ENCODE data around the gene GRM2.

Gene GRM2

GRCh38 chr3:51691021-51691420 lies 15.8 kb upstream of the GRM2 start:
- Histone ChIP-seq H3K4me1 (ENCODE audit: control insufficient read depth, insufficient read depth, low read length, unreplicated experiment) (peaks cover 10% of the 10 kb centered on the region), H3K27ac (ENCODE audit: low read depth, low read length) (no peak overlapping the region)

GRCh38 chr3:51691949-51692348 lies 14.9 kb upstream of the GRM2 start:
- Histone ChIP-seq H3K4me3 (ENCODE audit: low read depth, low read length) (no peak overlapping the region), H3K27ac (ENCODE audit: low read depth, low read length) (no peak overlapping the region), H3K36me3 (ENCODE audit: insufficient read depth, low read length) (no peaks in the 10 kb centered on the region), H3K4me1 (ENCODE audit: control insufficient read depth, insufficient read depth, low read length, unreplicated experiment) (peaks cover under 1% of the 10 kb centered on the region), H2AFZ (ENCODE audit: low read length, unreplicated experiment) (no peak overlapping the region), H3K79me2 (ENCODE audit: control insufficient read depth, insufficient read depth, low read length, unreplicated experiment) (no peaks in the 10 kb centered on the region), H3K27me3 (ENCODE audit: insufficient read depth, low read length) (no peaks in the 10 kb centered on the region)

More at GRCh38 chr3:51691021-51691420, 15.8 kb upstream of the GRM2 start:
- no peak overlapping the region for H3K4me3 ChIP-seq (ENCODE audit: low read depth, low read length)
- H3K79me2 ChIP-seq (ENCODE audit: control insufficient read depth, insufficient read depth, low read length, unreplicated experiment) = no peaks in the 10 kb centered on the region
- no peak overlapping the region for H2AFZ ChIP-seq (ENCODE audit: low read length, unreplicated experiment)
- H3K36me3 ChIP-seq (ENCODE audit: insufficient read depth, low read length) = no peaks in the 10 kb centered on the region
- H3K27me3 ChIP-seq (ENCODE audit: insufficient read depth, low read length) = no peaks in the 10 kb centered on the region

- H3K36me3 ChIP-seq (ENCODE audit: insufficient read depth, low read length) = no peaks in the 10 kb centered on the region
- H3K4me1 ChIP-seq (ENCODE audit: control insufficient read depth, insufficient read depth, low read length, unreplicated experiment) = no peaks in the 10 kb centered on the region
- no peak overlapping the region for H3K4me3 ChIP-seq (ENCODE audit: low read depth, low read length)
- no peak overlapping the region for H2AFZ ChIP-seq (ENCODE audit: low read length, unreplicated experiment)
- no peaks in the 10 kb centered on the region for H3K27me3 ChIP-seq (ENCODE audit: insufficient read depth, low read length)
- H3K79me2 ChIP-seq (ENCODE audit: control insufficient read depth, insufficient read depth, low read length, unreplicated experiment) = no peaks in the 10 kb centered on the region
- H3K27ac ChIP-seq (ENCODE audit: low read depth, low read length) = no peak overlapping the region
Observed at GRCh38 chr3:51692980-51693395, 13.9 kb upstream of the GRM2 start.

- H3K27ac ChIP-seq (ENCODE audit: low read depth, low read length) = no peak overlapping the region
- no peak overlapping the region for H3K4me3 ChIP-seq (ENCODE audit: low read depth, low read length)
- H3K27me3 ChIP-seq (ENCODE audit: insufficient read depth, low read length) = no peaks in the 10 kb centered on the region
- H2AFZ ChIP-seq (ENCODE audit: low read length, unreplicated experiment) = no peak overlapping the region
- H3K36me3 ChIP-seq (ENCODE audit: insufficient read depth, low read length) = no peaks in the 10 kb centered on the region
- H3K79me2 ChIP-seq (ENCODE audit: control insufficient read depth, insufficient read depth, low read length, unreplicated experiment) = no peaks in the 10 kb centered on the region
- H3K4me1 ChIP-seq (ENCODE audit: control insufficient read depth, insufficient read depth, low read length, unreplicated experiment) = no peaks in the 10 kb centered on the region
Observed at GRCh38 chr3:51696954-51697353, 9.9 kb upstream of the GRM2 start.

- Histone ChIP-seq H3K4me3 (ENCODE audit: low read depth, low read length) (no peak overlapping the region), H2AFZ (ENCODE audit: low read length, unreplicated experiment) (no peak overlapping the region), H3K4me1 (ENCODE audit: control insufficient read depth, insufficient read depth, low read length, unreplicated experiment) (no peaks in the 10 kb centered on the region), H3K27me3 (ENCODE audit: insufficient read depth, low read length) (no peaks in the 10 kb centered on the region), H3K79me2 (ENCODE audit: control insufficient read depth, insufficient read depth, low read length, unreplicated experiment) (no peaks in the 10 kb centered on the region), H3K27ac (ENCODE audit: low read depth, low read length) (no peak overlapping the region), H3K36me3 (ENCODE audit: insufficient read depth, low read length) (no peaks in the 10 kb centered on the region)
Observed at GRCh38 chr3:51698209-51698608, 8.7 kb upstream of the GRM2 start.

- no peaks in the 10 kb centered on the region for H3K27me3 ChIP-seq (ENCODE audit: insufficient read depth, low read length)
- no peak overlapping the region for H2AFZ ChIP-seq (ENCODE audit: low read length, unreplicated experiment)
- no peaks in the 10 kb centered on the region for H3K79me2 ChIP-seq (ENCODE audit: control insufficient read depth, insufficient read depth, low read length, unreplicated experiment)
- H3K36me3 ChIP-seq (ENCODE audit: insufficient read depth, low read length) = no peaks in the 10 kb centered on the region
- H3K4me1 ChIP-seq (ENCODE audit: control insufficient read depth, insufficient read depth, low read length, unreplicated experiment) = no peaks in the 10 kb centered on the region
- H3K4me3 ChIP-seq (ENCODE audit: low read depth, low read length) = no peak overlapping the region
- H3K27ac ChIP-seq (ENCODE audit: low read depth, low read length) = no peak overlapping the region
Observed at GRCh38 chr3:51700403-51700802, 6.5 kb upstream of the GRM2 start.

- Histone ChIP-seq H3K27me3 (ENCODE audit: insufficient read depth, low read length) (no peaks in the 10 kb centered on the region), H2AFZ (ENCODE audit: low read length, unreplicated experiment) (no peak overlapping the region), H3K27ac (ENCODE audit: low read depth, low read length) (no peak overlapping the region), H3K4me3 (ENCODE audit: low read depth, low read length) (no peak overlapping the region), H3K4me1 (ENCODE audit: control insufficient read depth, insufficient read depth, low read length, unreplicated experiment) (no peaks in the 10 kb centered on the region), H3K79me2 (ENCODE audit: control insufficient read depth, insufficient read depth, low read length, unreplicated experiment) (no peaks in the 10 kb centered on the region), H3K36me3 (ENCODE audit: insufficient read depth, low read length) (no peaks in the 10 kb centered on the region)
Observed at GRCh38 chr3:51702156-51702555, 4.7 kb upstream of the GRM2 start.

- no peak overlapping the region for H3K4me3 ChIP-seq (ENCODE audit: low read depth, low read length)
- no peaks in the 10 kb centered on the region for H3K36me3 ChIP-seq (ENCODE audit: insufficient read depth, low read length)
- H3K27ac ChIP-seq (ENCODE audit: low read depth, low read length) = no peak overlapping the region
- no peaks in the 10 kb centered on the region for H3K79me2 ChIP-seq (ENCODE audit: control insufficient read depth, insufficient read depth, low read length, unreplicated experiment)
- H3K27me3 ChIP-seq (ENCODE audit: insufficient read depth, low read length) = peaks cover 11% of the 10 kb centered on the region
- no peaks in the 10 kb centered on the region for H3K4me1 ChIP-seq (ENCODE audit: control insufficient read depth, insufficient read depth, low read length, unreplicated experiment)
- H2AFZ ChIP-seq (ENCODE audit: low read length, unreplicated experiment) = no peak overlapping the region
Observed at GRCh38 chr3:51703068-51703760, 3.7 kb upstream of the GRM2 start.

- Histone ChIP-seq H3K79me2 (ENCODE audit: control insufficient read depth, insufficient read depth, low read length, unreplicated experiment) (no peaks in the 10 kb centered on the region), H3K4me3 (ENCODE audit: low read depth, low read length) (no peak overlapping the region), H3K27ac (ENCODE audit: low read depth, low read length) (no peak overlapping the region), H2AFZ (ENCODE audit: low read length, unreplicated experiment) (no peak overlapping the region), H3K4me1 (ENCODE audit: control insufficient read depth, insufficient read depth, low read length, unreplicated experiment) (no peaks in the 10 kb centered on the region), H3K36me3 (ENCODE audit: insufficient read depth, low read length) (no peaks in the 10 kb centered on the region), H3K27me3 (ENCODE audit: insufficient read depth, low read length) (peaks cover 18% of the 10 kb centered on the region)
Observed at GRCh38 chr3:51703761-51704510, 2.9 kb upstream of the GRM2 start.

- Histone ChIP-seq H3K27ac (ENCODE audit: low read depth, low read length) (no peak overlapping the region), H2AFZ (ENCODE audit: low read length, unreplicated experiment) (no peak overlapping the region), H3K27me3 (ENCODE audit: insufficient read depth, low read length) (peaks cover 18% of the 10 kb centered on the region), H3K79me2 (ENCODE audit: control insufficient read depth, insufficient read depth, low read length, unreplicated experiment) (no peaks in the 10 kb centered on the region), H3K4me1 (ENCODE audit: control insufficient read depth, insufficient read depth, low read length, unreplicated experiment) (no peaks in the 10 kb centered on the region), H3K36me3 (ENCODE audit: insufficient read depth, low read length) (no peaks in the 10 kb centered on the region), H3K4me3 (ENCODE audit: low read depth, low read length) (no peak overlapping the region)
Observed at GRCh38 chr3:51704511-51704950, 2.3 kb upstream of the GRM2 start.

All from ACC112 (cell line).